Subcutaneous adipose tissue (tissue), 4 donors: ENCODE results near the gene PRKRA. TPM values are rescaled to one million over a fixed set of nuclear protein-coding genes. Genes with fewer than 3 reads are reported as not detected.

Experiments
- CTCF ChIP-seq: fragments of 450-650 bp; IDR thresholded peaks from one replicate; pipeline ENCODE4 v1.5.1; 2016; ENCODE audit warnings: low read depth, mild to moderate bottlenecking, control low read depth, antibody characterized with exemption, moderate library complexity
- total RNA-seq, 4 donors: library from RNA; depleted of rRNA; stranded (reverse); fragments of >200 nt; gene quantifications; one replicate each; pipeline ENCODE4 v1.1.0, GENCODE V29; 2016

Gene PRKRA
- 10 to 100 TPM; 57.1 to 77.8 (median 61.9) TPM for total RNA-seq

GRCh38 chr2:178450774-178451525 lies at the start of gene PRKRA, which contains the start of gene PJVK:
Gene PRKRA, minus strand, starts transcription at chr2:178451175. Its CDS starts 145 bp downstream, at chr2:178451030.
Gene PJVK, plus strand, starts transcription at chr2:178451378. Its CDS starts 2,032 bp downstream, at chr2:178453410.
- TF ChIP-seq CTCF, result no peak

- no peak for TF ChIP-seq CTCF
Observed at GRCh38 chr2:178499640-178500039, 48.7 kb upstream of the PRKRA start.

- no peak for TF ChIP-seq CTCF
Observed at GRCh38 chr2:178498137-178498536, 47.2 kb upstream of the PRKRA start.

GRCh38 chr2:178496049-178496448 lies 45.1 kb upstream of the PRKRA start:
- TF ChIP-seq CTCF, result no peak

GRCh38 chr2:178491612-178492011 lies 40.6 kb upstream of the PRKRA start:
- no peak for TF ChIP-seq CTCF

- TF ChIP-seq CTCF, result no peak
Observed at GRCh38 chr2:178485356-178485755, 34.4 kb upstream of the PRKRA start.

- TF ChIP-seq CTCF, result no peak
Observed at GRCh38 chr2:178484245-178485041, 33.5 kb upstream of the PRKRA start.
